Mesenteric fat pad (tissue), 1 donor: ENCODE results near the gene TRPC1. TPM values are rescaled to one million over a fixed set of nuclear protein-coding genes. Genes with fewer than 3 reads are reported as not detected.

ENCODE experiments used
- DNase-seq: peaks from one replicate; pipeline ENCODE4 v3.0.0-alpha.2; 2020; ENCODE audit warnings: low spot score
- total RNA-seq: library from RNA; stranded (reverse); fragmentation: NEBNext Ultra II Directional; extraction: Animal tissue kit (Norgen Biotek cat#: 25700); gene quantifications from one replicate; pipeline ENCODE4 v1.2.1, GENCODE V29; 2021
- donor health status: DM: yes; HTN: yes; CAD: no.

Gene TRPC1
- total RNA-seq, 1 donor from 2014 or later, result 4.2 TPM

- DNase-seq, result no peak
Observed at GRCh38 chr3:142837526-142837925, 113.7 kb downstream of the TRPC1 start.

- DNase-seq, result no peak
Observed at GRCh38 chr3:142839831-142840230, 116.0 kb downstream of the TRPC1 start.

- DNase-seq, result no peak
Observed at GRCh38 chr3:142844339-142844977, 120.6 kb downstream of the TRPC1 start.

- DNase-seq, result no peak
Observed at GRCh38 chr3:142846779-142847577, 123.1 kb downstream of the TRPC1 start.

- DNase-seq, result no peak
Observed at GRCh38 chr3:142849148-142849547, 125.3 kb downstream of the TRPC1 start.

- DNase-seq, result no peak
Observed at GRCh38 chr3:142850395-142851023, 126.7 kb downstream of the TRPC1 start.

GRCh38 chr3:142852009-142852408 lies 128.2 kb downstream of the TRPC1 start:
- DNase-seq, result no peak

GRCh38 chr3:142853270-142854168 lies 129.7 kb downstream of the TRPC1 start:
- no peak for DNase-seq

GRCh38 chr3:142857056-142857455 lies 133.2 kb downstream of the TRPC1 start:
- no peak for DNase-seq

Other genes with a start within 250 kb of the TRPC1 start
- gene ATR, start 145.3 kb upstream of the TRPC1 start, total RNA-seq, result 27.7 TPM
- gene PLS1, start 127.6 kb upstream of the TRPC1 start, total RNA-seq, result 1.2 TPM
- 255 TPM for gene PCOLCE2, start 165.0 kb downstream of the TRPC1 start, total RNA-seq
- gene PAQR9, start 239.6 kb downstream of the TRPC1 start, total RNA-seq, result not detected